Dendritic cell treated with granulocyte-macrophage colony-stimulating factor and Interleukin-4, amounts not matched to agents 40 ng/mL and 50 ng/mL, for 4 days (primary cell): ENCODE results near the gene JMY.
"Not testable (repeated sequence)": the region's sequence is repeated elsewhere in the genome, so short reads cannot be mapped to it uniquely, and the experiment has no call there.

ENCODE experiments used
- H3K27ac Mint-ChIP-seq: one replicate; pipeline ENCODE4 v1.8.0; 2022; ENCODE audit warnings: mild to moderate bottlenecking, mixed read lengths
- H3K27me3 Mint-ChIP-seq: one replicate; pipeline ENCODE4 v1.8.0; 2022; ENCODE audit warnings: mild to moderate bottlenecking, mixed read lengths
- H3K36me3 Mint-ChIP-seq: one replicate; pipeline ENCODE4 v1.8.0; 2022; ENCODE audit warnings: low read depth, mixed read lengths
- H3K4me1 Mint-ChIP-seq: one replicate; pipeline ENCODE4 v1.8.0; 2022; ENCODE audit warnings: low read depth, mixed read lengths
- H3K4me3 Mint-ChIP-seq: one replicate; pipeline ENCODE4 v1.8.0; 2022; ENCODE audit warnings: mild to moderate bottlenecking, moderate library complexity, mixed read lengths
- H3K9me3 Mint-ChIP-seq: one replicate; pipeline ENCODE4 v1.8.0; 2022; ENCODE audit warnings: mixed read lengths
- intact Hi-C: fragments of 100-400 bp; cut with micrococcal nuclease; formaldehyde crosslinking; loops from one replicate; pipeline ENCODE4 v1.15.0; 2022

The JMY gene

GRCh38 chr5:79225441-79225840, 10.5 kb upstream of the JMY start:
- intact Hi-C loops: no loop called here
- Mint-ChIP-seq H3K27ac (no peak overlapping the region), H3K9me3 (no peaks in the 10 kb centered on the region)

GRCh38 chr5:79227484-79228025, 8.4 kb upstream of the JMY start:
- no peaks in the 10 kb centered on the region for H3K36me3 Mint-ChIP-seq
- no peak overlapping the region for H3K27ac Mint-ChIP-seq
- no peaks in the 10 kb centered on the region for H3K9me3 Mint-ChIP-seq
- intact Hi-C loops: no loop called here
- no peak overlapping the region for H3K4me3 Mint-ChIP-seq
- H3K4me1 Mint-ChIP-seq: no peaks in the 10 kb centered on the region
- no peaks in the 10 kb centered on the region for H3K27me3 Mint-ChIP-seq

More at GRCh38 chr5:79225441-79225840, 10.5 kb upstream of the JMY start:
- H3K27me3 Mint-ChIP-seq: no peaks in the 10 kb centered on the region
- no peak overlapping the region for H3K4me3 Mint-ChIP-seq
- H3K4me1 Mint-ChIP-seq: no peaks in the 10 kb centered on the region
- no peaks in the 10 kb centered on the region for H3K36me3 Mint-ChIP-seq

- H3K4me3 Mint-ChIP-seq: no peak overlapping the region
- no peak overlapping the region for H3K27ac Mint-ChIP-seq
- intact Hi-C loops: no loop called here
- H3K9me3 Mint-ChIP-seq: no peaks in the 10 kb centered on the region
- H3K4me1 Mint-ChIP-seq: no peaks in the 10 kb centered on the region
- peaks cover 5% of the 10 kb centered on the region for H3K27me3 Mint-ChIP-seq
- no peaks in the 10 kb centered on the region for H3K36me3 Mint-ChIP-seq
These were observed 6.4 kb upstream of the JMY start for GRCh38 chr5:79229357-79230174.

GRCh38 chr5:79235261-79235633, 684 bp upstream of the JMY start:
- Mint-ChIP-seq H3K9me3 (no peaks in the 10 kb centered on the region), H3K36me3 (peaks cover 14% of the 10 kb centered on the region), H3K4me3 (peak overlapping the region; percentile 92), H3K27me3 (peaks cover 28% of the 10 kb centered on the region), H3K27ac (peak overlapping the region; percentile 87), H3K4me1 (peaks cover 30% of the 10 kb centered on the region)
- intact Hi-C loops: no loop called here

- peaks cover 14% of the 10 kb centered on the region for H3K36me3 Mint-ChIP-seq
- intact Hi-C loops: no loop called here
- H3K9me3 Mint-ChIP-seq: no peaks in the 10 kb centered on the region
- peak overlapping the region; percentile 92 for H3K4me3 Mint-ChIP-seq
- H3K27ac Mint-ChIP-seq: peak overlapping the region; percentile 87
- peaks cover 39% of the 10 kb centered on the region for H3K4me1 Mint-ChIP-seq
- H3K27me3 Mint-ChIP-seq: peaks cover 28% of the 10 kb centered on the region
These were observed 535 bp downstream of the JMY start for GRCh38 chr5:79236362-79236969.

- H3K27ac Mint-ChIP-seq: peak overlapping the region; percentile 87
- peaks cover 14% of the 10 kb centered on the region for H3K36me3 Mint-ChIP-seq
- peak overlapping the region; percentile 92 for H3K4me3 Mint-ChIP-seq
- H3K9me3 Mint-ChIP-seq: no peaks in the 10 kb centered on the region
- intact Hi-C loops: no loop called here
- peaks cover 28% of the 10 kb centered on the region for H3K27me3 Mint-ChIP-seq
- H3K4me1 Mint-ChIP-seq: peaks cover 39% of the 10 kb centered on the region
These were observed 1.2 kb downstream of the JMY start for GRCh38 chr5:79236970-79237739.

- Mint-ChIP-seq H3K27ac (peak overlapping the region; percentile 87), H3K9me3 (no peaks in the 10 kb centered on the region), H3K36me3 (peaks cover 14% of the 10 kb centered on the region), H3K4me3 (peak overlapping the region; percentile 92), H3K4me1 (peaks cover 39% of the 10 kb centered on the region), H3K27me3 (peaks cover 26% of the 10 kb centered on the region)
- intact Hi-C loops: no loop called here
These were observed 2.0 kb downstream of the JMY start for GRCh38 chr5:79237740-79238560.

GRCh38 chr5:79240561-79240960, 4.6 kb downstream of the JMY start:
- Mint-ChIP-seq H3K36me3 (peaks cover 14% of the 10 kb centered on the region), H3K27me3 (peaks cover 21% of the 10 kb centered on the region), H3K4me1 (peaks cover 43% of the 10 kb centered on the region), H3K4me3 (no peak overlapping the region), H3K27ac (no peak overlapping the region), H3K9me3 (no peaks in the 10 kb centered on the region)
- intact Hi-C loops: no loop called here

- H3K4me1 Mint-ChIP-seq: peaks cover 41% of the 10 kb centered on the region
- H3K27me3 Mint-ChIP-seq: peaks cover 18% of the 10 kb centered on the region
- H3K4me3 Mint-ChIP-seq: no peak overlapping the region
- no peaks in the 10 kb centered on the region for H3K9me3 Mint-ChIP-seq
- no peak overlapping the region for H3K27ac Mint-ChIP-seq
- peaks cover 11% of the 10 kb centered on the region for H3K36me3 Mint-ChIP-seq
- intact Hi-C loops: no loop called here
These were observed 5.6 kb downstream of the JMY start for GRCh38 chr5:79241535-79241979.

GRCh38 chr5:79242242-79243039, 6.5 kb downstream of the JMY start:
- Mint-ChIP-seq H3K4me1 (peaks cover 36% of the 10 kb centered on the region), H3K9me3 (no peaks in the 10 kb centered on the region), H3K27ac (no peak overlapping the region), H3K36me3 (peaks cover 2% of the 10 kb centered on the region), H3K4me3 (no peak overlapping the region), H3K27me3 (peaks cover 10% of the 10 kb centered on the region)
- intact Hi-C loops: no loop called here

- peaks cover 4% of the 10 kb centered on the region for H3K27me3 Mint-ChIP-seq
- H3K36me3 Mint-ChIP-seq: no peaks in the 10 kb centered on the region
- no peak overlapping the region for H3K4me3 Mint-ChIP-seq
- H3K27ac Mint-ChIP-seq: no peak overlapping the region
- H3K4me1 Mint-ChIP-seq: peaks cover 28% of the 10 kb centered on the region
- intact Hi-C loops: no loop called here
- H3K9me3 Mint-ChIP-seq: no peaks in the 10 kb centered on the region
These were observed 7.3 kb downstream of the JMY start for GRCh38 chr5:79243224-79243623.

GRCh38 chr5:79254067-79254466, 18.1 kb downstream of the JMY start:
- H3K27me3 Mint-ChIP-seq, H3K36me3 Mint-ChIP-seq, H3K4me3 Mint-ChIP-seq, intact Hi-C loops, H3K4me1 Mint-ChIP-seq, H3K9me3 Mint-ChIP-seq, H3K27ac Mint-ChIP-seq: not testable (repeated sequence)
